HEK293 (cell line): Measurements from ENCODE around the gene B3GNT8.
A peak's percentile ranks its signal among the peaks of the same experiment; 100 is the strongest.

Experiments
- BCL11B ChIP-seq: fragments of 450-650 bp; formaldehyde crosslinking; IDR thresholded peaks from 2 replicates; pipeline ENCODE4 v1.5.1; 2016; ENCODE audit warnings: low read depth, missing biosample characterization, missing genetic modification characterization
- KLF9 ChIP-seq: fragments of 450-650 bp; formaldehyde crosslinking; IDR thresholded peaks from 2 replicates; pipeline ENCODE4 v1.5.1; 2016; ENCODE audit warnings: missing biosample characterization, missing genetic modification characterization, low read depth
- RBAK ChIP-seq: fragments of 450-650 bp; formaldehyde crosslinking; IDR thresholded peaks from 2 replicates; pipeline ENCODE4 v1.5.1; 2016; ENCODE audit warnings: missing biosample characterization, missing genetic modification characterization
- ZFP37 ChIP-seq: fragments of 450-650 bp; formaldehyde crosslinking; IDR thresholded peaks from 2 replicates; pipeline ENCODE4 v1.5.1; 2016; ENCODE audit warnings: missing biosample characterization, missing genetic modification characterization
- ZNF16 ChIP-seq: fragments of 450-650 bp; formaldehyde crosslinking; IDR thresholded peaks from 2 replicates; pipeline ENCODE4 v1.5.1; 2016; ENCODE audit warnings: low read depth, missing biosample characterization, missing genetic modification characterization
- ZNF169 ChIP-seq: fragments of 450-650 bp; formaldehyde crosslinking; IDR thresholded peaks from 2 replicates; pipeline ENCODE4 v1.5.1; 2016; ENCODE audit warnings: missing biosample characterization, missing genetic modification characterization
- ZNF292 ChIP-seq: fragments of 450-650 bp; formaldehyde crosslinking; IDR thresholded peaks from 2 replicates; pipeline ENCODE4 v1.5.1; 2016; ENCODE audit warnings: low read depth, missing biosample characterization, missing genetic modification characterization, borderline replicate concordance
- ZNF335 ChIP-seq: fragments of 450-650 bp; formaldehyde crosslinking; conservative IDR thresholded peaks from 2 replicates; pipeline ENCODE4 v1.5.1; 2016; ENCODE audit warnings: missing biosample characterization, missing genetic modification characterization
- ZNF366 ChIP-seq: fragments of 450-650 bp; formaldehyde crosslinking; conservative IDR thresholded peaks from 2 replicates; pipeline ENCODE4 v1.5.1; 2016; ENCODE audit warnings: missing biosample characterization, missing genetic modification characterization
- ZNF404 ChIP-seq: fragments of 450-650 bp; formaldehyde crosslinking; IDR thresholded peaks from 2 replicates; pipeline ENCODE4 v1.5.1; 2017; ENCODE audit warnings: missing biosample characterization, missing genetic modification characterization
- ZNF433 ChIP-seq: fragments of 450-650 bp; formaldehyde crosslinking; IDR thresholded peaks from 2 replicates; pipeline ENCODE4 v1.5.1; 2016; ENCODE audit warnings: missing biosample characterization, missing genetic modification characterization, low read depth
- ZNF629 ChIP-seq: fragments of 450-650 bp; formaldehyde crosslinking; IDR thresholded peaks from 2 replicates; pipeline ENCODE4 v1.5.1; 2017; ENCODE audit warnings: missing biosample characterization, missing genetic modification characterization
- ZNF660 ChIP-seq: fragments of 450-650 bp; IDR thresholded peaks from 2 replicates; pipeline ENCODE4 v1.5.1; 2018; ENCODE audit warnings: missing biosample characterization, mild to moderate bottlenecking, missing genetic modification characterization
- TF ChIP-seq, protein P1 (sequence below): fragments of 450-650 bp; formaldehyde crosslinking; conservative IDR thresholded peaks from 2 replicates; pipeline ENCODE4 v1.5.1; 2016; ENCODE audit warnings: low read depth, missing biosample characterization, missing genetic modification characterization
- TF ChIP-seq, protein P2 (sequence below): fragments of 450-650 bp; IDR thresholded peaks from 2 replicates; pipeline ENCODE4 v1.5.1; 2018; ENCODE audit warnings: missing biosample characterization, mild to moderate bottlenecking, missing genetic modification characterization
- TF ChIP-seq, protein P3 (sequence below): fragments of 450-650 bp; formaldehyde crosslinking; IDR thresholded peaks from 2 replicates; pipeline ENCODE4 v1.5.1; 2016; ENCODE audit warnings: missing biosample characterization, missing genetic modification characterization, borderline replicate concordance
- TF ChIP-seq, protein P4 (sequence below): fragments of 450-650 bp; formaldehyde crosslinking; IDR thresholded peaks from 2 replicates; pipeline ENCODE4 v1.5.1; 2016; ENCODE audit warnings: missing biosample characterization, missing genetic modification characterization
- TF ChIP-seq, protein P5 (sequence below): fragments of 450-650 bp; formaldehyde crosslinking; IDR thresholded peaks from 2 replicates; pipeline ENCODE4 v1.5.1; 2016; ENCODE audit warnings: missing biosample characterization, missing genetic modification characterization
- TF ChIP-seq, protein P6 (sequence below): fragments of 450-650 bp; formaldehyde crosslinking; IDR thresholded peaks from 2 replicates; pipeline ENCODE4 v1.5.1; 2017; ENCODE audit warnings: missing biosample characterization, missing genetic modification characterization

B3GNT8 gene

DNA sequence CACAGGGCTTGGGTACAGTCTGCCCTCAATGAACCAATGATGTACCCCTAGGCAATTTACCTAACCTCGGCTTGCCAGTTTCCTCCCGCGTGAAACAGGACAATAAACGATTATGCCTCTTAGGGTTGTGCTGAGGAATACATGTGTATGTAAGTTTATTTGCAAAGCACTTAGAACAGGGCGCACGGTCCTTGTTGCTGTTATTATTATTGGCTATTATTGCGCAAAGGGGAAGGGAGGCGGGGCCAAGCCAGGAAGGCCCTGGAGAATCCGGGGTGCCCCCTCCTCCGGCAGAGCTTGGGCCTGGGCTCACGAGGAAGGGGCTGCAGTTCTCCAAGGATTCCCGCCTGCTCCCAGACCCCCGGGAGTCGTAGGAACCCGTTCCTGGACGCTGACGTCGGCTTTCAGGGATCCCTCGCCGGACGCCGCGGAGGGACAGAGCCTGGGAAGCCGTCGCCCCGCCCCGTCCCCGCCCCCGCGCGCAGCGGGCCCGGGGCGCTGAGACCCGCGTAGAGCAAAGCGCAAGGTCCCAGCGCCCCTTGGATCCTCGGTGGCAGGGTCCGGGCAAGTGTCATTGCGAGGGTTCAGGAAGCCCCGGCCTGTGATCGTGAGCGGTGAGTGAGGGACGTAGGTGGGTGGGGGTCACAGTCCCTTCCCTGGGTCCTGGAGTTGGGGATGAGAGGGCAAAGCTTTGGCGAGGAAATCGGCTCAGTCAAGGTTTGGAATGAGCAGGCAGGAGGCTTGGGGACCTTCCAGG, 50.8 kb downstream of the B3GNT8 start, which contains the start of gene TMEM91 (continued):
- TF ChIP-seq, protein P1, sequence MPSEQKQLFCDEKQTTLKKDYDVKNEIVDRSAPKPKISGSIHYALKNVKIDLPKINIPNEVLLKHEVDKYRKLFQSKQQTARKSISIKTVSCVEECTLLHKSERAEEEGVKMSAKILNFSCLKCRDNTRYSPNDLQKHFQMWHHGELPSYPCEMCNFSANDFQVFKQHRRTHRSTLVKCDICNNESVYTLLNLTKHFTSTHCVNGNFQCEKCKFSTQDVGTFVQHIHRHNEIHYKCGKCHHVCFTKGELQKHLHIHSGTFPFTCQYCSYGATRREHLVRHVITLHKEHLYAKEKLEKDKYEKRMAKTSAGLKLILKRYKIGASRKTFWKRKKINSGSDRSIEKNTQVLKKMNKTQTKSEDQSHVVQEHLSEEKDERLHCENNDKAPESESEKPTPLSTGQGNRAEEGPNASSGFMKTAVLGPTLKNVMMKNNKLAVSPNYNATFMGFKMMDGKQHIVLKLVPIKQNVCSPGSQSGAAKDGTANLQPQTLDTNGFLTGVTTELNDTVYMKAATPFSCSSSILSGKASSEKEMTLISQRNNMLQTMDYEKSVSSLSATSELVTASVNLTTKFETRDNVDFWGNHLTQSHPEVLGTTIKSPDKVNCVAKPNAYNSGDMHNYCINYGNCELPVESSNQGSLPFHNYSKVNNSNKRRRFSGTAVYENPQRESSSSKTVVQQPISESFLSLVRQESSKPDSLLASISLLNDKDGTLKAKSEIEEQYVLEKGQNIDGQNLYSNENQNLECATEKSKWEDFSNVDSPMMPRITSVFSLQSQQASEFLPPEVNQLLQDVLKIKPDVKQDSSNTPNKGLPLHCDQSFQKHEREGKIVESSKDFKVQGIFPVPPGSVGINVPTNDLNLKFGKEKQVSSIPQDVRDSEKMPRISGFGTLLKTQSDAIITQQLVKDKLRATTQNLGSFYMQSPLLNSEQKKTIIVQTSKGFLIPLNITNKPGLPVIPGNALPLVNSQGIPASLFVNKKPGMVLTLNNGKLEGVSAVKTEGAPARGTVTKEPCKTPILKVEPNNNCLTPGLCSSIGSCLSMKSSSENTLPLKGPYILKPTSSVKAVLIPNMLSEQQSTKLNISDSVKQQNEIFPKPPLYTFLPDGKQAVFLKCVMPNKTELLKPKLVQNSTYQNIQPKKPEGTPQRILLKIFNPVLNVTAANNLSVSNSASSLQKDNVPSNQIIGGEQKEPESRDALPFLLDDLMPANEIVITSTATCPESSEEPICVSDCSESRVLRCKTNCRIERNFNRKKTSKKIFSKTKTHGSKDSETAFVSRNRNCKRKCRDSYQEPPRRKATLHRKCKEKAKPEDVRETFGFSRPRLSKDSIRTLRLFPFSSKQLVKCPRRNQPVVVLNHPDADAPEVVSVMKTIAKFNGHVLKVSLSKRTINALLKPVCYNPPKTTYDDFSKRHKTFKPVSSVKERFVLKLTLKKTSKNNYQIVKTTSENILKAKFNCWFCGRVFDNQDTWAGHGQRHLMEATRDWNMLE (tag by site-specific recombination), result no peak
- peak; percentile 48; the same call in 1 of the 2 replicates for TF ChIP-seq ZNF660 (tag by site-specific recombination)
- no peak for TF ChIP-seq ZNF16 (tag by site-specific recombination)
- no peak for TF ChIP-seq ZNF404 (tag by site-specific recombination)
- TF ChIP-seq, protein P2, sequence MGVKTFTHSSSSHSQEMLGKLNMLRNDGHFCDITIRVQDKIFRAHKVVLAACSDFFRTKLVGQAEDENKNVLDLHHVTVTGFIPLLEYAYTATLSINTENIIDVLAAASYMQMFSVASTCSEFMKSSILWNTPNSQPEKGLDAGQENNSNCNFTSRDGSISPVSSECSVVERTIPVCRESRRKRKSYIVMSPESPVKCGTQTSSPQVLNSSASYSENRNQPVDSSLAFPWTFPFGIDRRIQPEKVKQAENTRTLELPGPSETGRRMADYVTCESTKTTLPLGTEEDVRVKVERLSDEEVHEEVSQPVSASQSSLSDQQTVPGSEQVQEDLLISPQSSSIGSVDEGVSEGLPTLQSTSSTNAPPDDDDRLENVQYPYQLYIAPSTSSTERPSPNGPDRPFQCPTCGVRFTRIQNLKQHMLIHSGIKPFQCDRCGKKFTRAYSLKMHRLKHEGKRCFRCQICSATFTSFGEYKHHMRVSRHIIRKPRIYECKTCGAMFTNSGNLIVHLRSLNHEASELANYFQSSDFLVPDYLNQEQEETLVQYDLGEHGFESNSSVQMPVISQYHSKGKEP (tag by site-specific recombination), result no peak
- no peak for TF ChIP-seq ZNF433
- TF ChIP-seq, protein P3, sequence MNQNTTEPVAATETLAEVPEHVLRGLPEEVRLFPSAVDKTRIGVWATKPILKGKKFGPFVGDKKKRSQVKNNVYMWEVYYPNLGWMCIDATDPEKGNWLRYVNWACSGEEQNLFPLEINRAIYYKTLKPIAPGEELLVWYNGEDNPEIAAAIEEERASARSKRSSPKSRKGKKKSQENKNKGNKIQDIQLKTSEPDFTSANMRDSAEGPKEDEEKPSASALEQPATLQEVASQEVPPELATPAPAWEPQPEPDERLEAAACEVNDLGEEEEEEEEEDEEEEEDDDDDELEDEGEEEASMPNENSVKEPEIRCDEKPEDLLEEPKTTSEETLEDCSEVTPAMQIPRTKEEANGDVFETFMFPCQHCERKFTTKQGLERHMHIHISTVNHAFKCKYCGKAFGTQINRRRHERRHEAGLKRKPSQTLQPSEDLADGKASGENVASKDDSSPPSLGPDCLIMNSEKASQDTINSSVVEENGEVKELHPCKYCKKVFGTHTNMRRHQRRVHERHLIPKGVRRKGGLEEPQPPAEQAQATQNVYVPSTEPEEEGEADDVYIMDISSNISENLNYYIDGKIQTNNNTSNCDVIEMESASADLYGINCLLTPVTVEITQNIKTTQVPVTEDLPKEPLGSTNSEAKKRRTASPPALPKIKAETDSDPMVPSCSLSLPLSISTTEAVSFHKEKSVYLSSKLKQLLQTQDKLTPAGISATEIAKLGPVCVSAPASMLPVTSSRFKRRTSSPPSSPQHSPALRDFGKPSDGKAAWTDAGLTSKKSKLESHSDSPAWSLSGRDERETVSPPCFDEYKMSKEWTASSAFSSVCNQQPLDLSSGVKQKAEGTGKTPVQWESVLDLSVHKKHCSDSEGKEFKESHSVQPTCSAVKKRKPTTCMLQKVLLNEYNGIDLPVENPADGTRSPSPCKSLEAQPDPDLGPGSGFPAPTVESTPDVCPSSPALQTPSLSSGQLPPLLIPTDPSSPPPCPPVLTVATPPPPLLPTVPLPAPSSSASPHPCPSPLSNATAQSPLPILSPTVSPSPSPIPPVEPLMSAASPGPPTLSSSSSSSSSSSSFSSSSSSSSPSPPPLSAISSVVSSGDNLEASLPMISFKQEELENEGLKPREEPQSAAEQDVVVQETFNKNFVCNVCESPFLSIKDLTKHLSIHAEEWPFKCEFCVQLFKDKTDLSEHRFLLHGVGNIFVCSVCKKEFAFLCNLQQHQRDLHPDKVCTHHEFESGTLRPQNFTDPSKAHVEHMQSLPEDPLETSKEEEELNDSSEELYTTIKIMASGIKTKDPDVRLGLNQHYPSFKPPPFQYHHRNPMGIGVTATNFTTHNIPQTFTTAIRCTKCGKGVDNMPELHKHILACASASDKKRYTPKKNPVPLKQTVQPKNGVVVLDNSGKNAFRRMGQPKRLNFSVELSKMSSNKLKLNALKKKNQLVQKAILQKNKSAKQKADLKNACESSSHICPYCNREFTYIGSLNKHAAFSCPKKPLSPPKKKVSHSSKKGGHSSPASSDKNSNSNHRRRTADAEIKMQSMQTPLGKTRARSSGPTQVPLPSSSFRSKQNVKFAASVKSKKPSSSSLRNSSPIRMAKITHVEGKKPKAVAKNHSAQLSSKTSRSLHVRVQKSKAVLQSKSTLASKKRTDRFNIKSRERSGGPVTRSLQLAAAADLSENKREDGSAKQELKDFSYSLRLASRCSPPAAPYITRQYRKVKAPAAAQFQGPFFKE (tag by site-specific recombination), result no peak
- TF ChIP-seq ZFP37 (tag by site-specific recombination), result 0 out of 2 replicates have a peak, but pooled peaks have one; percentile 32
- TF ChIP-seq, protein P4, sequence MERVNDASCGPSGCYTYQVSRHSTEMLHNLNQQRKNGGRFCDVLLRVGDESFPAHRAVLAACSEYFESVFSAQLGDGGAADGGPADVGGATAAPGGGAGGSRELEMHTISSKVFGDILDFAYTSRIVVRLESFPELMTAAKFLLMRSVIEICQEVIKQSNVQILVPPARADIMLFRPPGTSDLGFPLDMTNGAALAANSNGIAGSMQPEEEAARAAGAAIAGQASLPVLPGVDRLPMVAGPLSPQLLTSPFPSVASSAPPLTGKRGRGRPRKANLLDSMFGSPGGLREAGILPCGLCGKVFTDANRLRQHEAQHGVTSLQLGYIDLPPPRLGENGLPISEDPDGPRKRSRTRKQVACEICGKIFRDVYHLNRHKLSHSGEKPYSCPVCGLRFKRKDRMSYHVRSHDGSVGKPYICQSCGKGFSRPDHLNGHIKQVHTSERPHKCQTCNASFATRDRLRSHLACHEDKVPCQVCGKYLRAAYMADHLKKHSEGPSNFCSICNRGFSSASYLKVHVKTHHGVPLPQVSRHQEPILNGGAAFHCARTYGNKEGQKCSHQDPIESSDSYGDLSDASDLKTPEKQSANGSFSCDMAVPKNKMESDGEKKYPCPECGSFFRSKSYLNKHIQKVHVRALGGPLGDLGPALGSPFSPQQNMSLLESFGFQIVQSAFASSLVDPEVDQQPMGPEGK (tag by site-specific recombination), result peak; percentile 63; the same call in 1 of the 2 replicates
- TF ChIP-seq RBAK (tag by site-specific recombination), result no peak
- TF ChIP-seq ZNF366 (tag by site-specific recombination), result no peak
- TF ChIP-seq KLF9, result peak; percentile 81
- TF ChIP-seq ZNF169 (tag by site-specific recombination), result no peak
- TF ChIP-seq ZNF335, result 0 out of 2 replicates have a peak, but pooled peaks have one; percentile 51
- TF ChIP-seq ZNF629 (tag by site-specific recombination), result 0 out of 2 replicates have a peak, but pooled peaks have one; percentile 11
- TF ChIP-seq, protein P5, sequence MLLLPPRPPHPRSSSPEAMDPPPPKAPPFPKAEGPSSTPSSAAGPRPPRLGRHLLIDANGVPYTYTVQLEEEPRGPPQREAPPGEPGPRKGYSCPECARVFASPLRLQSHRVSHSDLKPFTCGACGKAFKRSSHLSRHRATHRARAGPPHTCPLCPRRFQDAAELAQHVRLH (tag by site-specific recombination), result no peak
- TF ChIP-seq, protein P6, sequence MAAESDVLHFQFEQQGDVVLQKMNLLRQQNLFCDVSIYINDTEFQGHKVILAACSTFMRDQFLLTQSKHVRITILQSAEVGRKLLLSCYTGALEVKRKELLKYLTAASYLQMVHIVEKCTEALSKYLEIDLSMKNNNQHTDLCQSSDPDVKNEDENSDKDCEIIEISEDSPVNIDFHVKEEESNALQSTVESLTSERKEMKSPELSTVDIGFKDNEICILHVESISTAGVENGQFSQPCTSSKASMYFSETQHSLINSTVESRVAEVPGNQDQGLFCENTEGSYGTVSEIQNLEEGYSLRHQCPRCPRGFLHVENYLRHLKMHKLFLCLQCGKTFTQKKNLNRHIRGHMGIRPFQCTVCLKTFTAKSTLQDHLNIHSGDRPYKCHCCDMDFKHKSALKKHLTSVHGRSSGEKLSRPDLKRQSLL (tag by site-specific recombination), result no peak
- TF ChIP-seq ZNF292 (tag by site-specific recombination), result no peak
- no peak for TF ChIP-seq BCL11B (tag by site-specific recombination)
- TF ChIP-seq, all 188 proteins: peak for 25
